MM.1S (cell line): ENCODE results near the gene ASB5.

Experiments
- DNase-seq: peaks from one replicate; pipeline ENCODE4 v3.0.0-alpha.2; 2015
- H2AFZ ChIP-seq: fragments of 300-600 bp; sonication (generic); 2 replicates; pipeline ENCODE4 v1.6.0; 2016; ENCODE audit warnings: antibody characterized with exemption, low read length
- H3F3A ChIP-seq: fragments of 300-600 bp; sonication (generic); 2 replicates; pipeline ENCODE4 v1.6.1; 2016; ENCODE audit warnings: mild to moderate bottlenecking, antibody characterized with exemption, low read length, moderate library complexity, mixed read lengths; ENCODE audit not compliant: insufficient read depth
- H3K27ac ChIP-seq: fragments of 300-600 bp; sonication (generic); 2 replicates; pipeline ENCODE4 v1.5.1; 2016; ENCODE audit warnings: mild to moderate bottlenecking, low read length
- H3K27me3 ChIP-seq: fragments of 300-600 bp; sonication (generic); replicated peaks from 2 replicates; pipeline ENCODE4 v1.6.0; 2016; ENCODE audit warnings: low read length; ENCODE audit not compliant: insufficient read depth
- H3K36me3 ChIP-seq: fragments of 300-600 bp; sonication (generic); replicated peaks from 2 replicates; pipeline ENCODE4 v1.6.1; 2016; ENCODE audit warnings: mild to moderate bottlenecking, low read length, mixed read lengths; ENCODE audit not compliant: insufficient read depth
- H3K4me1 ChIP-seq: fragments of 300-600 bp; sonication (generic); 2 replicates; pipeline ENCODE4 v1.6.1; 2016; ENCODE audit warnings: low read length, mixed read lengths
- H3K4me2 ChIP-seq: fragments of 300-600 bp; sonication (generic); 2 replicates; pipeline ENCODE4 v1.6.0; 2016; ENCODE audit warnings: low read depth, low read length
- H3K4me3 ChIP-seq: fragments of 300-600 bp; sonication (generic); 2 replicates; pipeline ENCODE4 v1.5.1; 2016; ENCODE audit warnings: low read length, mixed read lengths
- H3K79me2 ChIP-seq: fragments of 300-600 bp; sonication (generic); 2 replicates; pipeline ENCODE4 v1.6.1; 2016; ENCODE audit warnings: mixed run types, low read length, mixed read lengths
- H3K9ac ChIP-seq: fragments of 300-600 bp; sonication (generic); 2 replicates; pipeline ENCODE4 v1.6.1; 2016; ENCODE audit warnings: low read length, mixed read lengths
- H3K9me2 ChIP-seq: fragments of 300-600 bp; sonication (generic); replicated peaks from 2 replicates; pipeline ENCODE4 v1.6.1; 2016; ENCODE audit warnings: mild to moderate bottlenecking, low read length, mixed read lengths; ENCODE audit not compliant: insufficient read depth
- H3K9me3 ChIP-seq: fragments of 300-600 bp; sonication (generic); replicated peaks from 2 replicates; pipeline ENCODE4 v1.6.1; 2016; ENCODE audit warnings: mild to moderate bottlenecking, low read length, mixed read lengths; ENCODE audit not compliant: insufficient read depth
- H4K20me1 ChIP-seq: fragments of 300-600 bp; sonication (generic); 2 replicates; pipeline ENCODE4 v1.6.1; 2016; ENCODE audit warnings: mild to moderate bottlenecking, low read length, moderate library complexity, mixed read lengths; ENCODE audit not compliant: insufficient read depth
- EZH2 ChIP-seq: fragments of 300-600 bp; sonication (generic); optimal IDR thresholded peaks from 2 replicates; pipeline ENCODE3; 2017; ENCODE audit warnings: low read depth, mild to moderate bottlenecking, antibody characterized with exemption, low read length, mixed read lengths
- EZH2phosphoT487 ChIP-seq: fragments of 300-600 bp; sonication (generic); IDR thresholded peaks from 2 replicates; pipeline ENCODE4 v1.6.1; 2018; ENCODE audit warnings: antibody characterized with exemption, low read length
- TF ChIP-seq, protein P1 (sequence below): fragments of 300-600 bp; sonication (generic); IDR thresholded peaks from 2 replicates; pipeline ENCODE4 v1.5.1; 2016; ENCODE audit warnings: antibody characterized with exemption, low read length, mixed read lengths

The ASB5 gene

DNA sequence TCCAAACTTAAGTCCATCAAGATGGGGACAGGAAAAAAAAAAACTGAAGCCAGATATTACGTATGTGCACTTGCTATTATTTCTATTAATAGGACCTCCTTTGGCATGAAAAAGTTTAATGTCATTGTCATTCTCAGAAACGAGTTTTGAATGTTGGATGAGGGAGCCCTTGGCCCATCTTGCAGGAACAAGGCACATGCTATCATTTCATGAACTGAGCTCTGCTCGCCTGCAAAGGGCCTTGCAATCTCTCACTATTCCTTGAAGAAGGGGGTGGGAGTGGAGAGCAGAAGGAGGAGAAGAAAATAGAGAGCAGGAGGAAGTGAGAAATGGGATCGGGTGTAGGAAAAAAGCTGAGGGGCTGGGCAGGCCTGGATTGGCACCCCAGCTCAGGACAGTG lies 39.4 kb downstream of the ASB5 start:
- Histone ChIP-seq H3K27me3 (no peaks in the 10 kb centered on the region), H3K4me2 (no peak overlapping the region), H3K4me1 (no peaks in the 10 kb centered on the region), H3K9me2 (no peaks in the 10 kb centered on the region), H3K27ac (no peak overlapping the region), H3K9ac (no peak overlapping the region), H3K4me3 (no peak overlapping the region), H3K9me3 (no peaks in the 10 kb centered on the region), H3F3A (no peaks in the 10 kb centered on the region), H3K36me3 (no peaks in the 10 kb centered on the region), H4K20me1 (no peaks in the 10 kb centered on the region), H3K79me2 (no peaks in the 10 kb centered on the region), H2AFZ (no peak overlapping the region)
- TF ChIP-seq EZH2phosphoT487 = no peak
- TF ChIP-seq, protein P1, sequence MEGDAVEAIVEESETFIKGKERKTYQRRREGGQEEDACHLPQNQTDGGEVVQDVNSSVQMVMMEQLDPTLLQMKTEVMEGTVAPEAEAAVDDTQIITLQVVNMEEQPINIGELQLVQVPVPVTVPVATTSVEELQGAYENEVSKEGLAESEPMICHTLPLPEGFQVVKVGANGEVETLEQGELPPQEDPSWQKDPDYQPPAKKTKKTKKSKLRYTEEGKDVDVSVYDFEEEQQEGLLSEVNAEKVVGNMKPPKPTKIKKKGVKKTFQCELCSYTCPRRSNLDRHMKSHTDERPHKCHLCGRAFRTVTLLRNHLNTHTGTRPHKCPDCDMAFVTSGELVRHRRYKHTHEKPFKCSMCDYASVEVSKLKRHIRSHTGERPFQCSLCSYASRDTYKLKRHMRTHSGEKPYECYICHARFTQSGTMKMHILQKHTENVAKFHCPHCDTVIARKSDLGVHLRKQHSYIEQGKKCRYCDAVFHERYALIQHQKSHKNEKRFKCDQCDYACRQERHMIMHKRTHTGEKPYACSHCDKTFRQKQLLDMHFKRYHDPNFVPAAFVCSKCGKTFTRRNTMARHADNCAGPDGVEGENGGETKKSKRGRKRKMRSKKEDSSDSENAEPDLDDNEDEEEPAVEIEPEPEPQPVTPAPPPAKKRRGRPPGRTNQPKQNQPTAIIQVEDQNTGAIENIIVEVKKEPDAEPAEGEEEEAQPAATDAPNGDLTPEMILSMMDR = no peak
- no peak for TF ChIP-seq EZH2
- DNase-seq = no peak

DNA sequence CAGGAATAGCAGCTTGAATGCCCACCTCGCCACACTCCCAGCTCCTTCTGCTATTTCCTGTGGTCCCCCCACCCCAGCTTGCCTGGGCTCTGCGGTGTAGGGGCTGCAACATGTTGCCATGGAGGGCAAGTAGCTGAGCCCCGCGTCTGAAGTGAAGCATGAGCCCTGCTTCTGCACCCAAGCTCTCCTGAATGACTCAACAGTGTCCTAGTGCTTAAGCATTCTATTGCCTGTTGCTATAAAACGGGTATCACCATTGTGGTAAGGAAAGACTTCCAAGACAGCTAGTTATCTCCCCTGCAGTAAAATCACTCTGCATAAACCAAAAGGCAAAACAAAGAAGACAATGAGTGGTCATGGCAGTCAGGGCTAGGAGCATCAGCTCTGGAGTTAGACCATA lies 42.3 kb downstream of the ASB5 start:
- H3K27ac ChIP-seq = no peak overlapping the region
- H2AFZ ChIP-seq = no peak overlapping the region
- no peak for DNase-seq
- no peaks in the 10 kb centered on the region for H3K9me3 ChIP-seq
- no peaks in the 10 kb centered on the region for H3K79me2 ChIP-seq
- H3K9ac ChIP-seq = no peak overlapping the region
- no peaks in the 10 kb centered on the region for H3K9me2 ChIP-seq
- no peaks in the 10 kb centered on the region for H3K4me1 ChIP-seq
- H3F3A ChIP-seq = no peaks in the 10 kb centered on the region
- H3K4me2 ChIP-seq = no peak overlapping the region
- TF ChIP-seq EZH2 (no peak), EZH2phosphoT487 (no peak)
- TF ChIP-seq, protein P1 = no peak
- no peaks in the 10 kb centered on the region for H3K27me3 ChIP-seq
- H3K4me3 ChIP-seq = no peak overlapping the region
- H4K20me1 ChIP-seq = no peaks in the 10 kb centered on the region
- no peaks in the 10 kb centered on the region for H3K36me3 ChIP-seq

DNA sequence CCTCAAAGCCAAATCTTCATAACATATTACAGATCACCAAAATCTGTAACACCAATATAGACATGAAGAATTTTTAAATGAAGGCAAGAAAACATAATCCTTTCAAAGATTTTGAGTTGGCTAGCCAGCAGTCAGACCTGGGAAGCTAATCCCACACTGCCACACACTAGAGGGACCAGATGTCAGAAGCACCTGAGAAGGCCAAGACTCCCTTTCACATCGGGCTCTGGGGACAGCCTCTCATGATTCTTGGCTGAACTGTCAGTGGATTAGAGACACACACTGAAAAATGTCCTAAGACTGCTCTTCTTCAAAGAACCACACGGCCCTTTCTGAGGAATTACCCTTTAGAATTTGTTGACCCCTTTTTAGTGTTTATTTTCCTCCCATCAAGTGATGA lies 45.5 kb downstream of the ASB5 start:
- Histone ChIP-seq H3K4me3 (no peak overlapping the region), H3K27me3 (no peaks in the 10 kb centered on the region), H3K9me3 (no peaks in the 10 kb centered on the region), H2AFZ (no peak overlapping the region), H4K20me1 (no peaks in the 10 kb centered on the region), H3K4me1 (no peaks in the 10 kb centered on the region), H3F3A (no peaks in the 10 kb centered on the region), H3K9me2 (no peaks in the 10 kb centered on the region), H3K36me3 (no peaks in the 10 kb centered on the region), H3K27ac (no peak overlapping the region), H3K79me2 (no peaks in the 10 kb centered on the region), H3K4me2 (no peak overlapping the region), H3K9ac (no peak overlapping the region)
- TF ChIP-seq, protein P1 = no peak
- TF ChIP-seq EZH2phosphoT487 = no peak
- TF ChIP-seq EZH2 = no peak
- no peak for DNase-seq
